ENCODE results near the gene VAMP3. TPM values are rescaled to one million over a fixed set of nuclear protein-coding genes. Genes with fewer than 3 reads are reported as not detected.

The VAMP3 gene
- total RNA-seq, 2 experiments from 2014 or later = 31.6 to 34.9 TPM

- Histone ChIP-seq H3K9me2 (ENCODE audit: insufficient read depth, low read length) (no peaks in the 10 kb centered on the region), H3K9me3 (ENCODE audit: low read length) (no peaks in the 10 kb centered on the region), H3K79me2 (ENCODE audit: insufficient read depth, low read depth, low read length) (no peaks in the 10 kb centered on the region), H3K4me2 (ENCODE audit: low read length) (no peak overlapping the region), H4K20me1 (ENCODE audit: insufficient read depth, low read length) (no peaks in the 10 kb centered on the region), H3K27ac (ENCODE audit: low read depth, low read length, poor library complexity, severe bottlenecking) (no peak overlapping the region), H3K4me1 (ENCODE audit: insufficient read depth, low read length, poor library complexity, severe bottlenecking) (peaks cover 8% of the 10 kb centered on the region), H3K36me3 (ENCODE audit: insufficient read depth, low read length) (peaks cover 42% of the 10 kb centered on the region), H3K4me3 (ENCODE audit: low read depth, low read length, poor library complexity, severe bottlenecking) (no peak overlapping the region), H2AFZ (ENCODE audit: low read length) (no peak overlapping the region)
- BruUV-seq (replicated peaks) = no TSS peak
- intact Hi-C loops (cut with micrococcal nuclease; ENCODE audit: unreplicated experiment) = no loop called here
- ChIA-PET POLR2A (interaction anchor here (1.9 kb wide), 1 partner anchor 10 kb away, joined by 4 read pairs; the partner anchor contains the start of gene VAMP3), CTCF (ENCODE audit: unreplicated experiment) (no interaction called here)
- no peak for DNase-seq (ENCODE audit: low spot score)
- TF ChIP-seq CTCF (conservative IDR thresholded peaks at IDR 0.05; ENCODE audit: low read length) (no peak), EZH2phosphoT487 (IDR thresholded peaks at IDR 0.05; ENCODE audit: borderline replicate concordance, low read depth, low read length) (no peak)
Observed at GRCh38 chr1:7780976-7781375, 9.9 kb downstream of the VAMP3 start.

- Histone ChIP-seq H3K4me3 (ENCODE audit: low read depth, low read length, poor library complexity, severe bottlenecking) (no peak overlapping the region), H3K79me2 (ENCODE audit: insufficient read depth, low read depth, low read length) (no peaks in the 10 kb centered on the region), H3K27ac (ENCODE audit: low read depth, low read length, poor library complexity, severe bottlenecking) (no peak overlapping the region), H4K20me1 (ENCODE audit: insufficient read depth, low read length) (no peaks in the 10 kb centered on the region), H2AFZ (ENCODE audit: low read length) (no peak overlapping the region), H3K4me2 (ENCODE audit: low read length) (no peak overlapping the region), H3K36me3 (ENCODE audit: insufficient read depth, low read length) (peaks cover 37% of the 10 kb centered on the region), H3K4me1 (ENCODE audit: insufficient read depth, low read length, poor library complexity, severe bottlenecking) (peaks cover 8% of the 10 kb centered on the region), H3K9me2 (ENCODE audit: insufficient read depth, low read length) (no peaks in the 10 kb centered on the region), H3K9me3 (ENCODE audit: low read length) (no peaks in the 10 kb centered on the region)
- intact Hi-C loops (cut with micrococcal nuclease; ENCODE audit: unreplicated experiment) = no loop called here
- TF ChIP-seq EZH2phosphoT487 (IDR thresholded peaks at IDR 0.05; ENCODE audit: borderline replicate concordance, low read depth, low read length) (no peak), CTCF (conservative IDR thresholded peaks at IDR 0.05; ENCODE audit: low read length) (no peak)
- ChIA-PET POLR2A (interaction anchor here (1.9 kb wide), 1 partner anchor 10 kb away, joined by 4 read pairs; the partner anchor contains the start of gene VAMP3), CTCF (ENCODE audit: unreplicated experiment) (no interaction called here)
- no TSS peak for BruUV-seq (replicated peaks)
- DNase-seq (ENCODE audit: low spot score) = no peak
Observed at GRCh38 chr1:7781501-7781900, 10.4 kb downstream of the VAMP3 start.

- Histone ChIP-seq H3K9me3 (ENCODE audit: low read length) (no peaks in the 10 kb centered on the region), H3K4me1 (ENCODE audit: insufficient read depth, low read length, poor library complexity, severe bottlenecking) (peaks cover 8% of the 10 kb centered on the region), H3K36me3 (ENCODE audit: insufficient read depth, low read length) (peaks cover 36% of the 10 kb centered on the region), H3K4me3 (ENCODE audit: low read depth, low read length, poor library complexity, severe bottlenecking) (no peak overlapping the region), H2AFZ (ENCODE audit: low read length) (no peak overlapping the region), H3K9me2 (ENCODE audit: insufficient read depth, low read length) (no peaks in the 10 kb centered on the region), H4K20me1 (ENCODE audit: insufficient read depth, low read length) (no peaks in the 10 kb centered on the region), H3K79me2 (ENCODE audit: insufficient read depth, low read depth, low read length) (no peaks in the 10 kb centered on the region), H3K4me2 (ENCODE audit: low read length) (no peak overlapping the region), H3K27ac (ENCODE audit: low read depth, low read length, poor library complexity, severe bottlenecking) (no peak overlapping the region)
- BruUV-seq (replicated peaks) = no TSS peak
- ChIA-PET CTCF (ENCODE audit: unreplicated experiment) (no interaction called here), POLR2A (no interaction called here)
- intact Hi-C loops (cut with micrococcal nuclease; ENCODE audit: unreplicated experiment) = no loop called here
- no peak for TF ChIP-seq EZH2phosphoT487 (IDR thresholded peaks at IDR 0.05; ENCODE audit: borderline replicate concordance, low read depth, low read length)
- no peak for DNase-seq (ENCODE audit: low spot score)
Observed at GRCh38 chr1:7781923-7782495, 10.9 kb downstream of the VAMP3 start.
